ENCODE data around the gene TIAM2. TPM values are rescaled to one million over a fixed set of nuclear protein-coding genes. Genes with fewer than 3 reads are reported as not detected.

TIAM2 gene
- total RNA-seq, 2 experiments from 2014 or later, result 5.4 to 6.2 TPM

DNA sequence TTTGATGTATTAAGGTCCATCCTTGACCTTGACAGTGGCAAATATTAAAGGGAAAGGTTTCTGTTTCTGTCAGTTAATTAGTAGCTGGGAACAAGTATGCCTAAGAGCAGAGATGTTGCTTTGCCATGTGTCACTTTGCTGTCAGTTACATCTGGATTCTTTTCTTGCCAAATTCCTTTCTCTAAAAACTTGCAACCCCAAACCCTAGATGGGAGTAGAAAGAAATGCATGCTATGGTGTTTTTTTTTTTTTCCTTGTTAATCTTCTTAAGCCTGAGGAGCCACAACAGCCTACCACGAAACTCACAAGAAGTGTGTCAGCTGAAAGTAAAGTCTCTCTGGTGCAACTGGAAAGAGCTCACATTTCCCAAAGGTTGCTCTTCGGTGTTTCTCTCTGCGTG is 250.7 kb downstream of the TIAM2 start:
- ChIA-PET POLR2A (no interaction called here), CTCF (ENCODE audit: unreplicated experiment) (no interaction called here)
- no peaks in the 10 kb centered on the region for H4K20me1 ChIP-seq (ENCODE audit: insufficient read depth, low read length)
- TF ChIP-seq EZH2phosphoT487 (IDR thresholded peaks at IDR 0.05; ENCODE audit: borderline replicate concordance, low read depth, low read length), result no peak
- TF ChIP-seq, protein P1, sequence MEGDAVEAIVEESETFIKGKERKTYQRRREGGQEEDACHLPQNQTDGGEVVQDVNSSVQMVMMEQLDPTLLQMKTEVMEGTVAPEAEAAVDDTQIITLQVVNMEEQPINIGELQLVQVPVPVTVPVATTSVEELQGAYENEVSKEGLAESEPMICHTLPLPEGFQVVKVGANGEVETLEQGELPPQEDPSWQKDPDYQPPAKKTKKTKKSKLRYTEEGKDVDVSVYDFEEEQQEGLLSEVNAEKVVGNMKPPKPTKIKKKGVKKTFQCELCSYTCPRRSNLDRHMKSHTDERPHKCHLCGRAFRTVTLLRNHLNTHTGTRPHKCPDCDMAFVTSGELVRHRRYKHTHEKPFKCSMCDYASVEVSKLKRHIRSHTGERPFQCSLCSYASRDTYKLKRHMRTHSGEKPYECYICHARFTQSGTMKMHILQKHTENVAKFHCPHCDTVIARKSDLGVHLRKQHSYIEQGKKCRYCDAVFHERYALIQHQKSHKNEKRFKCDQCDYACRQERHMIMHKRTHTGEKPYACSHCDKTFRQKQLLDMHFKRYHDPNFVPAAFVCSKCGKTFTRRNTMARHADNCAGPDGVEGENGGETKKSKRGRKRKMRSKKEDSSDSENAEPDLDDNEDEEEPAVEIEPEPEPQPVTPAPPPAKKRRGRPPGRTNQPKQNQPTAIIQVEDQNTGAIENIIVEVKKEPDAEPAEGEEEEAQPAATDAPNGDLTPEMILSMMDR (conservative IDR thresholded peaks at IDR 0.05; ENCODE audit: low read length), result no peak
- no peak overlapping the region for H2AFZ ChIP-seq (ENCODE audit: low read length)
- DNase-seq (ENCODE audit: low spot score), result no peak
- no peaks in the 10 kb centered on the region for H3K4me1 ChIP-seq (ENCODE audit: insufficient read depth, low read length, poor library complexity, severe bottlenecking)
- H3K9me3 ChIP-seq (ENCODE audit: low read length), result no peaks in the 10 kb centered on the region
- H3K9me2 ChIP-seq (ENCODE audit: insufficient read depth, low read length), result no peaks in the 10 kb centered on the region
- H3K4me3 ChIP-seq (ENCODE audit: low read depth, low read length, poor library complexity, severe bottlenecking), result no peak overlapping the region
- peaks cover 57% of the 10 kb centered on the region for H3K36me3 ChIP-seq (ENCODE audit: insufficient read depth, low read length)
- BruUV-seq (replicated peaks), result no TSS peak
- H3K27ac ChIP-seq (ENCODE audit: low read depth, low read length, poor library complexity, severe bottlenecking), result no peak overlapping the region
- H3K4me2 ChIP-seq (ENCODE audit: low read length), result no peak overlapping the region
- H3K79me2 ChIP-seq (ENCODE audit: insufficient read depth, low read depth, low read length), result no peaks in the 10 kb centered on the region
- intact Hi-C loops (cut with micrococcal nuclease; ENCODE audit: unreplicated experiment), result loop anchor here (10.0 kb wide), 1 partner anchor 571 kb away; no protein-coding TSS in a partner anchor

DNA sequence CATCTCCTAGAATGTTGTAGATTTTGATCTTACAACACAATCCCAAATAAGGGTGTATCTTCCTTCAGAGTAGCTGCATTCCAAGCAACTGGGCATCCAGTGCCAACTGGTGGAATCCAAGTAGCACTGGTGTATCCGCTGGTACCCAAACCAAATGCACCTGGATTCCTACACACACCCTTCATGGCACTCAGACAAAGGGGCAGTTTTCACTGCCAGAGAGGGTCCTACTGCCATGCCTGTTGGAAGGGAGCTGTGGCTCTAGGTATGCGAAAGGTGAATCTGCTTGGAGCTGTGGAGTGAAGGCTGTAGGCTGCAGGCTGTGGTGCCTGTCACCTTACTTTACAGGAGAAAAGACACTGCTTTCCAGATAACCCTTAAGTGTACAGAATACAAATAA is 251.7 kb downstream of the TIAM2 start:
- Histone ChIP-seq H3K4me3 (ENCODE audit: low read depth, low read length, poor library complexity, severe bottlenecking) (no peak overlapping the region), H2AFZ (ENCODE audit: low read length) (no peak overlapping the region), H3K4me2 (ENCODE audit: low read length) (no peak overlapping the region), H3K27ac (ENCODE audit: low read depth, low read length, poor library complexity, severe bottlenecking) (no peak overlapping the region), H3K36me3 (ENCODE audit: insufficient read depth, low read length) (peaks cover 66% of the 10 kb centered on the region), H3K4me1 (ENCODE audit: insufficient read depth, low read length, poor library complexity, severe bottlenecking) (no peaks in the 10 kb centered on the region), H3K79me2 (ENCODE audit: insufficient read depth, low read depth, low read length) (no peaks in the 10 kb centered on the region), H4K20me1 (ENCODE audit: insufficient read depth, low read length) (no peaks in the 10 kb centered on the region), H3K9me2 (ENCODE audit: insufficient read depth, low read length) (no peaks in the 10 kb centered on the region), H3K9me3 (ENCODE audit: low read length) (no peaks in the 10 kb centered on the region)
- no TSS peak for BruUV-seq (replicated peaks)
- intact Hi-C loops (cut with micrococcal nuclease; ENCODE audit: unreplicated experiment), result loop anchor here (10.0 kb wide), 1 partner anchor 572 kb away; no protein-coding TSS in a partner anchor
- CTCF ChIA-PET (ENCODE audit: unreplicated experiment), result no interaction called here
- no peak for TF ChIP-seq EZH2phosphoT487 (IDR thresholded peaks at IDR 0.05; ENCODE audit: borderline replicate concordance, low read depth, low read length)
- TF ChIP-seq, protein P1 (conservative IDR thresholded peaks at IDR 0.05; ENCODE audit: low read length), result no peak
- POLR2A ChIA-PET, result interaction anchor here (1.0 kb wide), 1 partner anchor 9 kb away, joined by 3 read pairs; no protein-coding TSS in a partner anchor
- no peak for DNase-seq (ENCODE audit: low spot score)

DNA sequence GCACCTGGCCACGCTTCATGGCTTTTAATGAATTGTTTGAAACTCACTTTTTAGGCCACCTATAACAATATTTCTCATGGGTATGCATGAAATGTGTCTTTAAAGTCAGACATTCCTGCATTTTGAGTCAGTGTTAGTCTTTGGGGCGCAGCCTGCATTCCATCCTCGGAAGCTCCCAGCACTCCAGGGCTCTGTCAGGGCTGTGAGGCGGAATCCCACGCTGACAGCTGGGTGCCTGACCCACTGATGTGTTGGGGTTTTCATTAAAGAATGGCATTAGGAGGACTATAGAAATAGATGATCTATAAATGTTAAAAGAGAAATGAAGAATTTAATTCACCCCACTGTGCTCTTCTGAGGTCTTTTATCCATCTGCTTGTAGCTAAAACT is 252.5 kb downstream of the TIAM2 start:
- Histone ChIP-seq H4K20me1 (ENCODE audit: insufficient read depth, low read length) (no peaks in the 10 kb centered on the region), H3K9me2 (ENCODE audit: insufficient read depth, low read length) (no peaks in the 10 kb centered on the region), H3K27ac (ENCODE audit: low read depth, low read length, poor library complexity, severe bottlenecking) (no peak overlapping the region), H3K36me3 (ENCODE audit: insufficient read depth, low read length) (peaks cover 73% of the 10 kb centered on the region), H3K4me2 (ENCODE audit: low read length) (no peak overlapping the region), H3K79me2 (ENCODE audit: insufficient read depth, low read depth, low read length) (no peaks in the 10 kb centered on the region), H3K4me3 (ENCODE audit: low read depth, low read length, poor library complexity, severe bottlenecking) (no peak overlapping the region), H3K4me1 (ENCODE audit: insufficient read depth, low read length, poor library complexity, severe bottlenecking) (no peaks in the 10 kb centered on the region), H3K9me3 (ENCODE audit: low read length) (no peaks in the 10 kb centered on the region), H2AFZ (ENCODE audit: low read length) (no peak overlapping the region)
- DNase-seq (ENCODE audit: low spot score), result no peak
- ChIA-PET CTCF (ENCODE audit: unreplicated experiment) (interaction anchor here (1.2 kb wide), 1 partner anchor 65 kb away, joined by 3 read pairs; no protein-coding TSS in a partner anchor), POLR2A (no interaction called here)
- intact Hi-C loops (cut with micrococcal nuclease; ENCODE audit: unreplicated experiment), result loop anchor here (1.0 to 10.0 kb wide), 3 partner anchors 70 to 573 kb away; no protein-coding TSS in a partner anchor
- TF ChIP-seq EZH2phosphoT487 (IDR thresholded peaks at IDR 0.05; ENCODE audit: borderline replicate concordance, low read depth, low read length), result no peak
- TF ChIP-seq, protein P1 (conservative IDR thresholded peaks at IDR 0.05; ENCODE audit: low read length), result no peak
- BruUV-seq (replicated peaks), result no TSS peak
